ENCODE data around the gene PRKN.

GRCh38 chr6:161422710-161423680, 1304.6 kb downstream of the PRKN start:
- no peak for TF ChIP-seq CTCF (IDR thresholded peaks at IDR 0.05)
- TF ChIP-seq EZH2 (IDR thresholded peaks at IDR 0.05), result no peak

All from neural progenitor cell (in vitro differentiated cells).